Gastrocnemius medialis (tissue), 4 donors: Measurements from ENCODE around the gene SH3YL1.

ENCODE experiments used
- CTCF ChIP-seq, 5 experiments: fragments of 450-650 bp in 3 of 5; fragments of 200-600 bp in 2 of 5; sonication (generic) in 2 of 5; IDR thresholded peaks in 4 of 5; conservative IDR thresholded peaks in 1 of 5; 1 replicate in 4 of 5; 2 replicates in 1 of 5; pipeline ENCODE4 v1.5.1; 2016 to 2019; ENCODE audit warnings: antibody characterized with exemption in 5 of 5, mild to moderate bottlenecking in 3 of 5, moderate library complexity in 3 of 5
- POLR2A ChIP-seq, 2 donors: fragments of 450-650 bp; IDR thresholded peaks; one replicate each; pipeline ENCODE4 v1.6.1; 2017; ENCODE audit warnings: antibody characterized with exemption in 2 of 2, mild to moderate bottlenecking in 2 of 2, moderate library complexity in 2 of 2

- TF ChIP-seq POLR2A (IDR thresholded peaks at IDR 0.05) (no peak), CTCF (IDR thresholded peaks at IDR 0.05 in 4 of 5, conservative IDR thresholded peaks at IDR 0.05 in 1 of 5) (no peak)
Observed at GRCh38 chr2:253202-253638, 10.6 kb downstream of the SH3YL1 start.
